Stimulated activated naive CD8-positive, alpha-beta T cell treated with anti-CD3 and anti-CD28 coated beads, Interleukin-15, amount 100 ng/mL, for 72 hours (primary cell): ENCODE data around the gene MRPS35.
"Not testable (repeated sequence)": the region's sequence is repeated elsewhere in the genome, so short reads cannot be mapped to it uniquely, and the experiment has no call there.

Experiments
- ATAC-seq: fragments of 150-1000 bp; cut with Tn5 transposase; 2 replicates; pipeline ENCODE4 v1.10.0; 2021; ENCODE audit warnings: mild to moderate bottlenecking, moderate library complexity
- DNase-seq, 2 donors: peaks; one replicate each; pipeline ENCODE4 v3.0.0; 2021 to 2022
- H3K27ac Mint-ChIP-seq, 2 donors: one replicate each; pipeline ENCODE4 v1.8.0; 2022; ENCODE audit warnings: mild to moderate bottlenecking in 2 of 2, mixed read lengths in 2 of 2, moderate library complexity in 2 of 2
- H3K27me3 Mint-ChIP-seq: one replicate; pipeline ENCODE4 v1.8.0; 2022; ENCODE audit warnings: mixed read lengths
- H3K4me1 Mint-ChIP-seq: one replicate; pipeline ENCODE4 v1.8.0; 2022; ENCODE audit warnings: mild to moderate bottlenecking, mixed read lengths
- H3K4me3 Mint-ChIP-seq, 2 donors: one replicate each; pipeline ENCODE4 v1.8.0; 2022; ENCODE audit warnings: mild to moderate bottlenecking in 2 of 2, mixed read lengths in 2 of 2, moderate library complexity in 1 of 2
- H3K9me3 Mint-ChIP-seq, 2 donors: one replicate each; pipeline ENCODE4 v1.8.0; 2022; ENCODE audit warnings: mixed read lengths in 2 of 2

The MRPS35 gene

GRCh38 chr12:27696293-27696652 lies 14.4 kb upstream of the MRPS35 start, which contains the start of gene REP15:
Gene REP15 (plus strand): TSS chr12:27696447. CDS start chr12:27696563, 116 bp downstream.
- no peak for ATAC-seq
- no peak within 1 kb of the TSS for H3K27ac Mint-ChIP-seq

DNA sequence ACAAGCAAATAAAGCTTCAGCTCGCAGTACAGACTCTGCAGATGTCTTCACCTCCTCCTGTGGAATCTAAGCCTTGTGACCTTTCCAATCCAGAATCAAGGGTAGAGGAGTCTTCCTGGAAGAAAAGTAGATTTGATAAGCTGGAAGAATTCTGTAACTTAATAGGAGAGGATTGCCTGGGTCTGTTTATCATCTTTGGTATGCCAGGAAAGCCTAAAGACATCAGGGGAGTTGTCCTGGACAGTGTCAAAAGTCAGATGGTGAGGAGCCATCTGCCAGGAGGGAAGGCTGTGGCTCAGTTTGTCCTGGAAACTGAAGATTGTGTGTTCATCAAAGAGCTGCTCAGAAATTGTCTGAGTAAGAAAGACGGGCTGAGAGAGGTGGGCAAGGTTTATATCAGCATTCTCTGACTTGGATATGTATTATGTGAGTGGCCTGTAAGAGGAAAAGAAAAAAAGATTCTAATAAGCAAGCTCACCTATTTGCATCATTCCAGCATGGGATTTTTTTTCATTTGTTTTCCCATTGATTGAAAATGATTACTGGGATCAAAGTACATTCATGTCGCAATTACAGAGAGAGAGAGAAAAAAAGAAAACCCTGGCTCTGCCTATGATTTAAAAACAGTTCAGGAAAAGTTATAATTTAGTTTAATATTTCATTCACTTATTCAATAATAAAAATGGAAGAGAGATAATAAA lies 13.6 kb upstream of the MRPS35 start:
- H3K4me3 Mint-ChIP-seq, result no peak overlapping the region
- H3K4me1 Mint-ChIP-seq, result no peaks in the 10 kb centered on the region
- H3K9me3 Mint-ChIP-seq, result no peaks in the 10 kb centered on the region
- no peak overlapping the region for H3K27ac Mint-ChIP-seq
- DNase-seq, result no peak
- H3K27me3 Mint-ChIP-seq, result no peaks in the 10 kb centered on the region
- ATAC-seq, result no peak

More at GRCh38 chr12:27696293-27696652, 14.4 kb upstream of the MRPS35 start, which contains the start of gene REP15:
- no peak for DNase-seq
- H3K4me3 Mint-ChIP-seq, result no peak within 1 kb of the TSS
- H3K9me3 Mint-ChIP-seq, result no peaks in the 10 kb centered on the region
- H3K27me3 Mint-ChIP-seq, result no peaks in the 10 kb centered on the region
- no peaks in the 10 kb centered on the region for H3K4me1 Mint-ChIP-seq

- Mint-ChIP-seq H3K4me3 (no peak overlapping the region), H3K4me1 (peaks cover 6% of the 10 kb centered on the region), H3K27me3 (no peaks in the 10 kb centered on the region), H3K27ac (peak overlapping the region in 1 of 2 donors; percentile 87), H3K9me3 (no peaks in the 10 kb centered on the region)
- peak; percentile 66 to 77 for DNase-seq
- peak; percentile 98 for ATAC-seq
Measured at GRCh38 chr12:27703720-27704452, 6.7 kb upstream of the MRPS35 start.

DNA sequence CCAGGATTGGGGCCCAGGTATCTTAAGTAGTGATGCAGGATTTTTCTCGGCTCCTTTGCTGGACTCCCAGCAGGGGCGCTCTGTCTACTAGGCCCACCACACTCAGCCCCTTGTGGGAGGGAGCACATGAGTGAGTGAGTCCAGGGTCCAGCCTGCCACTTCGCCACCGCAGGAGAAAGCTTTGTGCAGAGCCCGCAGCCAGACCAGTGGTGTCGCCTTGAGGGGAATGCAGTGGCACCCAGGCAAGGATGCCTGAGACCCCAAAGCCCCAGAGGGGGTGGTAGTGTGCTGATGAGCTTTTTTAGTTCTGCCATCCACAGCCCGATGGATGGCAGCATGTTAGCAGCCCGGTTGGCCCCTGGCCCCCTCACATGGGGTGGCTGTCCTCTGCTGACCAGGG lies 5.4 kb upstream of the MRPS35 start:
- Mint-ChIP-seq H3K4me3 (no peak overlapping the region), H3K27ac (no peak overlapping the region), H3K4me1 (peaks cover 6% of the 10 kb centered on the region), H3K27me3 (no peaks in the 10 kb centered on the region), H3K9me3 (no peaks in the 10 kb centered on the region)
- DNase-seq (no peak), ATAC-seq (no peak)

- Mint-ChIP-seq H3K27ac (no peak overlapping the region), H3K4me3 (no peak overlapping the region), H3K27me3 (no peaks in the 10 kb centered on the region), H3K9me3 (no peaks in the 10 kb centered on the region), H3K4me1 (peaks cover 13% of the 10 kb centered on the region)
- ATAC-seq (no peak), DNase-seq (no peak)
Measured at GRCh38 chr12:27707216-27707615, 3.4 kb upstream of the MRPS35 start.

GRCh38 chr12:27709212-27709931 lies 1.3 kb upstream of the MRPS35 start:
- no peak for DNase-seq
- Mint-ChIP-seq H3K4me3 (peak overlapping the region; percentile 91 to 98), H3K27me3 (no peaks in the 10 kb centered on the region), H3K9me3 (no peaks in the 10 kb centered on the region), H3K4me1 (peaks cover 26% of the 10 kb centered on the region), H3K27ac (peak overlapping the region in 1 of 2 donors; percentile 7)
- no peak for ATAC-seq

DNA sequence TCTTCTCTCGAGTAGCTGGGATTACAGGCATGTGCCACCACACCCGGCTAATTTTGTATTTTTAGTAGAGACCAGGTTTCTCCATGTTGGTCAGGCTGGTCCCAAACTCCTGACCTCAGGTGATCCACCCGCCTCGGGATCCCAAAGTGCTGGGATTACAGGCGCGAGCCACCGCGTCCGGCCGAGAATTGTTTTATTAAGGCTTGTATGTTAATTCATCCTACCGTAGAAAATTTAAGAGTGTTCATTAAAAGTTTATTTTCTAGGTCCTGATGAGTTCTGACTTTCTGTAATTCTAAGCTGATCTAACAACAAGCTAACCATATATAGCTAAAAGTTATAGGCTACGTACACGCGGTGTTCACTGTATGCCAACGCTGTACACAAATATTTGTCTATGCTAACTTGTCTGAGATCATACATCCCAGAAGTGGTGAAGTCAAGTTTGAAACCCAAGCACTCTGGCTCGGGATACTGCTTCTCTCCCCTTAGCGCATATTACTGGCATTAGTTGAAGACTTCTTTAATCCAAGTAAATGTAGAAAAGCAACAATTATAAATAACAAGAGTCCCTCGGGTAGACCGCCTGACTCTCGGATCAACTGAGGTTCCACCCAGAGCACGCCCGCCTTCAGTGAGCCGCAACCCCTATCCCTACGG lies 570 bp upstream of the MRPS35 start:
- ATAC-seq, result peak; percentile 65
- Mint-ChIP-seq H3K4me3 (peak overlapping the region; percentile 91 to 98), H3K9me3 (no peaks in the 10 kb centered on the region), H3K27me3 (no peaks in the 10 kb centered on the region), H3K4me1 (peaks cover 26% of the 10 kb centered on the region), H3K27ac (peak overlapping the region; percentile 98)
- DNase-seq, result no peak

- H3K27ac Mint-ChIP-seq, result peak overlapping the region; percentile 98
- H3K27me3 Mint-ChIP-seq, result no peaks in the 10 kb centered on the region
- H3K9me3 Mint-ChIP-seq, result no peaks in the 10 kb centered on the region
- peaks cover 26% of the 10 kb centered on the region for H3K4me1 Mint-ChIP-seq
- ATAC-seq (peak; percentile 13), DNase-seq (peak in 1 of 2 donors; percentile 12)
- H3K4me3 Mint-ChIP-seq, result peak overlapping the region; percentile 91 to 98
Measured at GRCh38 chr12:27711317-27711682, 668 bp downstream of the MRPS35 start.

DNA sequence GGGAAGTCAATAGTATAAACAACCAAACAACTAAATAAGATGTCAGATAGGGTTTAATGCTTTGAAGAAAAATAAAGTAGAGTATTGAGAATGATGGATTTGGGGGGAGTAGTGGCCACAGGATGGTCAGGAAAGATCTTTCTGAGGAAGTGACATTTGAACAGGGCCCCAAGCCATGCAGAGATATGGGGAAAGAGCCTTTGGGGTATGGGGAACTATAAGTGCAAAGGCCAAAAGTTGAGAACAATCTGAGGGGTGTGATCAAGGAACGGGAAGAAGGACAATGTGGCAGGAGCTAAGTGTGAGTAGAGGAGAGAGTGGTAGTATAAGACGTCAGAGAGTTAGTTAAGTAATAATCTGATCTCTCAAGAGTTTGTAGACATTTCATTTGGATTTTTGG lies 1.3 kb downstream of the MRPS35 start:
- ATAC-seq (no peak), DNase-seq (no peak)
- no peaks in the 10 kb centered on the region for H3K27me3 Mint-ChIP-seq
- H3K9me3 Mint-ChIP-seq, result no peaks in the 10 kb centered on the region
- H3K27ac Mint-ChIP-seq, result peak overlapping the region in 1 of 2 donors; percentile 45
- H3K4me3 Mint-ChIP-seq, result peak overlapping the region; percentile 91 to 98
- H3K4me1 Mint-ChIP-seq, result peaks cover 26% of the 10 kb centered on the region

- no peak for ATAC-seq
- no peak overlapping the region for H3K27ac Mint-ChIP-seq
Measured at GRCh38 chr12:27723212-27723611, 12.6 kb downstream of the MRPS35 start.

GRCh38 chr12:27730097-27730588 lies 19.5 kb downstream of the MRPS35 start:
- H3K4me1 Mint-ChIP-seq, result no peaks in the 10 kb centered on the region
- ATAC-seq, result no peak
- no peak for DNase-seq
- no peaks in the 10 kb centered on the region for H3K9me3 Mint-ChIP-seq
- H3K4me3 Mint-ChIP-seq, result no peak overlapping the region
- H3K27me3 Mint-ChIP-seq, result no peaks in the 10 kb centered on the region
- no peak overlapping the region for H3K27ac Mint-ChIP-seq

More at GRCh38 chr12:27723212-27723611, 12.6 kb downstream of the MRPS35 start:
- Mint-ChIP-seq H3K4me1 (no peaks in the 10 kb centered on the region), H3K27me3 (no peaks in the 10 kb centered on the region), H3K9me3 (no peaks in the 10 kb centered on the region), H3K4me3 (no peak overlapping the region)
- DNase-seq, result no peak

- ATAC-seq (peak; percentile 74), DNase-seq (peak in 1 of 2 donors; percentile 19)
- Mint-ChIP-seq H3K4me3 (no peak overlapping the region), H3K27me3 (no peaks in the 10 kb centered on the region), H3K9me3 (no peaks in the 10 kb centered on the region), H3K27ac (no peak overlapping the region), H3K4me1 (no peaks in the 10 kb centered on the region)
Measured at GRCh38 chr12:27732281-27732680, 21.6 kb downstream of the MRPS35 start.

- Mint-ChIP-seq H3K9me3 (no peaks in the 10 kb centered on the region), H3K4me3 (no peak overlapping the region), H3K27me3 (no peaks in the 10 kb centered on the region), H3K4me1 (no peaks in the 10 kb centered on the region), H3K27ac (no peak overlapping the region)
- peak; percentile 60 for ATAC-seq
- DNase-seq, result peak in 1 of 2 donors; percentile 31
Measured at GRCh38 chr12:27733052-27733656, 22.5 kb downstream of the MRPS35 start.

- Mint-ChIP-seq H3K4me1 (peaks cover 6% of the 10 kb centered on the region), H3K27ac (no peak overlapping the region), H3K27me3 (no peaks in the 10 kb centered on the region), H3K4me3 (no peak overlapping the region), H3K9me3 (no peaks in the 10 kb centered on the region)
- no peak for ATAC-seq
- no peak for DNase-seq
Measured at GRCh38 chr12:27733791-27734190, 23.2 kb downstream of the MRPS35 start.

DNA sequence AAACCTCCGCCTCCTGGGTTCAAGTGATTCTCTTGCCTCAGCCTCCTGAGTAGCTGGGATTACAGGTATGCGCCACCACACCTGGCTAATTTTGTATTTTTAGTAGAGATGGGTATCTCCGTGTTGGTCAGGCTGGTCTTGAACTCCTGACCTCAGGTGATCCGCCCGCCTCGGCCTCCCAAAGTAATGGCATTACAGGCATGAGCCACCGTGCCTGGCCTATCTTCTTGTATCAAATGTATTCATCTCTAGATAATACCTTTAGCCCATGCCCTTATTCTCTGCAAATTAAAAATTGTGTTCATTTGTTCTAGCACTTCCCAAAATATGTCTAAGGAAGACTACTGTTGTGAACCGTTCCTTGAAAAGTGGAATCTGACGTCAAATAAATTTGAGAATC lies 23.7 kb downstream of the MRPS35 start:
- H3K4me3 Mint-ChIP-seq, result not testable (repeated sequence)

More for the DNA sequence above, 23.7 kb downstream of the MRPS35 start:
- H3K9me3 Mint-ChIP-seq, DNase-seq, H3K27ac Mint-ChIP-seq, ATAC-seq, H3K27me3 Mint-ChIP-seq: not testable (repeated sequence)
- H3K4me1 Mint-ChIP-seq, result peaks cover 11% of the 10 kb centered on the region
